ENCODE data around the gene UBE2K. TPM values are rescaled to one million over a fixed set of nuclear protein-coding genes. Genes with fewer than 3 reads are reported as not detected.

Gene UBE2K
- total RNA-seq, 2 donors from 2014 or later, result 99.0 to 99.6 TPM

- DNase-seq, result no peak
- Histone ChIP-seq H3K9ac (ENCODE audit: low read depth in 2 of 2, low read length in 2 of 2) (no peak overlapping the region), H3K9me3 (no peaks in the 10 kb centered on the region), H3K36me3 (no peaks in the 10 kb centered on the region), H3K27me3 (no peaks in the 10 kb centered on the region), H3K27ac (no peak overlapping the region), H3K4me3 (no peak overlapping the region), H3K4me1 (no peaks in the 10 kb centered on the region)
- no peak for TF ChIP-seq CTCF (IDR thresholded peaks at IDR 0.05)
- intact Hi-C loops (cut with DNase I), result no loop called here
Measured at GRCh38 chr4:39706741-39707511, 9.0 kb downstream of the UBE2K start.

GRCh38 chr4:39710098-39710896, 12.4 kb downstream of the UBE2K start:
- Histone ChIP-seq H3K27me3 (no peaks in the 10 kb centered on the region), H3K4me1 (no peaks in the 10 kb centered on the region), H3K9ac (ENCODE audit: low read depth in 2 of 2, low read length in 2 of 2) (no peak overlapping the region), H3K9me3 (no peaks in the 10 kb centered on the region), H3K4me3 (no peak overlapping the region), H3K27ac (no peak overlapping the region), H3K36me3 (no peaks in the 10 kb centered on the region)
- no peak for TF ChIP-seq CTCF (IDR thresholded peaks at IDR 0.05)
- intact Hi-C loops (cut with DNase I), result no loop called here
- no peak for DNase-seq

GRCh38 chr4:39712819-39713607, 15.1 kb downstream of the UBE2K start:
- no peak overlapping the region for H3K9ac ChIP-seq (ENCODE audit: low read depth in 2 of 2, low read length in 2 of 2)
- no peak overlapping the region for H3K4me3 ChIP-seq
- H3K27ac ChIP-seq, result no peak overlapping the region
- no peak for TF ChIP-seq CTCF (IDR thresholded peaks at IDR 0.05)
- H3K4me1 ChIP-seq, result no peaks in the 10 kb centered on the region
- H3K9me3 ChIP-seq, result no peaks in the 10 kb centered on the region
- H3K36me3 ChIP-seq, result no peaks in the 10 kb centered on the region
- intact Hi-C loops (cut with DNase I), result no loop called here
- no peak for DNase-seq
- no peaks in the 10 kb centered on the region for H3K27me3 ChIP-seq

- H3K9ac ChIP-seq (ENCODE audit: low read depth in 2 of 2, low read length in 2 of 2), result no peak overlapping the region
- no peak for DNase-seq
- TF ChIP-seq CTCF (IDR thresholded peaks at IDR 0.05), result no peak
- H3K4me1 ChIP-seq, result no peaks in the 10 kb centered on the region
- no peaks in the 10 kb centered on the region for H3K9me3 ChIP-seq
- no peak overlapping the region for H3K27ac ChIP-seq
- intact Hi-C loops (cut with DNase I), result no loop called here
- H3K4me3 ChIP-seq, result no peak overlapping the region
- H3K27me3 ChIP-seq, result no peaks in the 10 kb centered on the region
- H3K36me3 ChIP-seq, result no peaks in the 10 kb centered on the region
Measured at GRCh38 chr4:39713691-39714090, 15.8 kb downstream of the UBE2K start.

- DNase-seq, result no peak
- no peaks in the 10 kb centered on the region for H3K9me3 ChIP-seq
- H3K4me3 ChIP-seq, result no peak overlapping the region
- H3K36me3 ChIP-seq, result no peaks in the 10 kb centered on the region
- no peaks in the 10 kb centered on the region for H3K27me3 ChIP-seq
- TF ChIP-seq CTCF (IDR thresholded peaks at IDR 0.05), result no peak
- H3K4me1 ChIP-seq, result no peaks in the 10 kb centered on the region
- H3K27ac ChIP-seq, result no peak overlapping the region
- no peak overlapping the region for H3K9ac ChIP-seq (ENCODE audit: low read depth in 2 of 2, low read length in 2 of 2)
- intact Hi-C loops (cut with DNase I), result no loop called here
Measured at GRCh38 chr4:39714166-39714565, 16.2 kb downstream of the UBE2K start.
